NCI-H2171 treated with DMSO at 0.1 percent for 48 hours (cell line): ENCODE results near the gene NCR3LG1.

Experiments used
- DNase-seq: peaks from one replicate; lab custom pipeline; 2025; lab: John Stamatoyannopoulos, UW

The NCR3LG1 gene

GRCh38 chr11:17392872-17393271 lies 41.3 kb downstream of the NCR3LG1 start:
- no peak for DNase-seq

GRCh38 chr11:17393472-17393871 lies 41.9 kb downstream of the NCR3LG1 start:
- DNase-seq, result no peak

DNA sequence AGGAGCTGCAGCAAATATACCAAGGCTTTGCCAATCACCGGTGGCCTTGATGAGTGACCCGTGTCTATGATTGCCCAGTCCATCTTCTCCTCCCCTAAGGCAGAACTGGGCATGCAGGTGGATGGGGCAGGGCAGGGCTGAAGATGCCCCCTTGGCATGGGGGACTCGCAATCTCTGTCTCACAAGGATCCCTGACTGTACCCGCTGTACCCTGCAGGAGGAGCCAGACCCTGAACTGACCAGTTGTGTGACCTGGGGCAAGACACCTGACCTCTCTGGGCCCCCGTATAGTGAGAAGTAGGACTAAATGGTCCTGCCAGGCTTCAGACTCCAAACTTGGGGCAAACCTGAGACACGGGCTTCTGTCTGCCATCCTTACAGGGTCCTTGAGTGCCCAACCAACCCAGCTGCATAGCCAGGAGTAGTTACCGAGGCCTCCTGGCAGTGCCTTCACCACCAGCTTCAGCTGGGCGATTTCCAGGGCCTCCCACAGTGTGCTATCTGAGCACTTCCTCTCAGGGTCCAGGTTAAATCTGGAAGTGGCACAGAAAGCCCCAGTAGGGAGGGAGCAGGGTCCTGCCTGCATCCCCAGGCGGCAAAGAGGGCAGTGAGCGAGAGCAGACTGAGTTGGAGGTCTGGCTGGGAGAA lies 43.3 kb downstream of the NCR3LG1 start:
- DNase-seq, result no peak

- no peak for DNase-seq
Observed at GRCh38 chr11:17395554-17395961, 44.0 kb downstream of the NCR3LG1 start.

- no peak for DNase-seq
Observed at GRCh38 chr11:17395978-17396377, 44.4 kb downstream of the NCR3LG1 start.

DNA sequence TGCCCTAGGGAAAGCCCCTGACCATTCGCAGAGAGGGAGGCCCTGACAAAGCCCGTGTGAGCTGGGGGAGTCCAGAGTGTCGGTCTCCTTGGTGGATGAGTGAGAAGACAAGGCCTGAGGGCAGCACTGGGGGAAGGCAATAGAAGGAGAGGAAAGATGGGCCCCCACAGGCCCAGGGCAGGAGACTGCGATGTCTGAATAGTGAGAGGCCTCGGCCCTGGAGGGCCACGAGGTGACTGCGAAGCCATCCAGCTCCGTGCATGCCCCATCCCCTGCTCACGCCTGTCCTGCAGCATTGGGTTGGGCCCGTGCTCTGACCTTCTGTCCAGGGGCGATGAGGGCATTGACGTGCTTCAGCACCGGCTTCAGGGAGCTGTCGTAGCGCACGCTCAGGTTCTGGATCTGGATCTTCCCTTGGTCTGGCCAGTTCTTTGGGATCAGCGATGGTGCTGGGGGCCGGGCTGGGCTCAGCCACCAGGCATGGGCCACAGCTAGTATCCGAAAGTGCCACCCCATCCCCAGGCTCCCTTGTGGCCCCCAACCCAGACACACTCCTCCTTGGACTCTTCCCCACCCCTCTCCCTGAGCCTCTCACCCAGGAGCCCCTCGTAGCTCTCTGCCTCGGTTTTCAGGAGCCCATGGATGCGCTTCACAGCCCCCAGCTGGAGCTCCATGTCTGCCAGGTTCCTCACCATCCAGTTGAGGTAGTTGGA lies 45.2 kb downstream of the NCR3LG1 start:
- DNase-seq, result no peak

GRCh38 chr11:17397311-17398002 lies 45.9 kb downstream of the NCR3LG1 start:
- no peak for DNase-seq

- no peak for DNase-seq
Observed at GRCh38 chr11:17399236-17399635, 47.6 kb downstream of the NCR3LG1 start.

- no peak for DNase-seq
Observed at GRCh38 chr11:17400048-17400775, 48.6 kb downstream of the NCR3LG1 start.

DNA sequence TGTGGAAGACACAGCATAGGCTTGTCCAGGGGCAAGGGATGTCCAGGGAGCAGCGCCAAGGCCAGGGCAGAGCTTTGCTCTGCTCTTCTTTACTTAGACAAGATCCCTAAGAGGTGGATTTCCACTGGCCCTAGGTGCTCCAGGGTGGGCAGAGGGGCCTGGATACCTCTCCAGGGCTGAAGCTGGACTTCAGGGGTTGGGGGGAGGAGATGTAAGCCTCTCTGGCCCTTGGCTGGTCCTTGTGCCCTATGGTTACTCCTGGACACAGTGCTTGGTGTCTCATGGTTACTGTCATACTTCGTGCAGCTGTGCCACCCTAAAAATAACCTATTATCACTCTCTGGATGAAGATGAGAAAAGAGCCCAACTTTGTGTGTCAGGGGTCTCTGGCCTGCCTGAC lies 49.7 kb downstream of the NCR3LG1 start:
- DNase-seq, result no peak

GRCh38 chr11:17401841-17402240 lies 50.2 kb downstream of the NCR3LG1 start:
- DNase-seq, result no peak

DNA sequence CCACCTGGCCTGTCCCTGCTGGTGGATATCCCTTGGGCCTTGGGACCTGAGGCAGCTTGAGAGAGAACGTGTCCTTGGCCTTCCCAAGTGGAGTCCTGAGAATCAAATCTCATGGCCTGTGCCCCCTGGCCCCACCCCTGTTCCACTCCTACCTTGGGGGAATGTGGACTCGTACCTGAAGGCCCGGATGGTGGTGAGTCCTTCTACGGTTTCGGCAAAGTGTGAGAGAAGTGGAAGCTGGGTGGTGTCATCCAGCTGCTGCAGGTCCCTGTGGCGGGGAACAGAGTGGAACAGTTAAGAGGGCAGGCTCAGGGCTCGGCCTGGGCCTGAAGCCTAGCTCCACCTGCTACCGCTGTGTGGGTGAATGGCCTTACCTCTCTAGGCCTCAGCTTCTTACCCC lies 50.9 kb downstream of the NCR3LG1 start:
- DNase-seq, result no peak

GRCh38 chr11:17403980-17404759 lies 52.6 kb downstream of the NCR3LG1 start:
- DNase-seq, result no peak

- peak; percentile 43 for DNase-seq
Observed at GRCh38 chr11:17405232-17406005, 53.8 kb downstream of the NCR3LG1 start.

- no peak for DNase-seq
Observed at GRCh38 chr11:17406082-17406817, 54.6 kb downstream of the NCR3LG1 start.

- no peak for DNase-seq
Observed at GRCh38 chr11:17406818-17407149, 55.2 kb downstream of the NCR3LG1 start.

DNA sequence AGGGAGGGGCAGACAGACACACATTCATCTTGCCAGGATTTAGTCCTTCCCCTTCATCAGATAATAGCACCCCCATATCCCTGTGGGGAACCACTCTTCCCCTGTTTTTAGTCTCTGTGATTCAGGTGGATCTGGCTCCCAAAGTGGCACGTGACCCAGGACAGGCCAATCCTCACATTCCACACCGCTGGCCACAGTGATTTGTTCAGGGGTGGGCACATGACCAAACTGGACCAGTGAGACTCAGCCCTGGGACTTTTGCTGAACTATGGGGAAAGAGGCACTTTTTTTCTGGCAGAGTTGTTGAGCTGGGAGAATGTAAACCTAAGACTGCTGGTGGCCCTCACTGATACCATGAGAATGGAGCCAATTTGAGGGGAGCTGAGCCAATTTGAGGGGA lies 56.0 kb downstream of the NCR3LG1 start:
- no peak for DNase-seq

GRCh38 chr11:17408026-17408425 lies 56.4 kb downstream of the NCR3LG1 start:
- no peak for DNase-seq

- DNase-seq, result no peak
Observed at GRCh38 chr11:17408641-17409040, 57.0 kb downstream of the NCR3LG1 start.

GRCh38 chr11:17410606-17411379 lies 59.2 kb downstream of the NCR3LG1 start:
- no peak for DNase-seq
